Parathyroid adenoma (tissue), 2 donors: ENCODE results near the gene ZNF296.
"Not testable (repeated sequence)": the region's sequence is repeated elsewhere in the genome, so short reads cannot be mapped to it uniquely, and the experiment has no call there.

Experiments used
- H2AFZ ChIP-seq: fragments of 300-600 bp; sonication (generic); one replicate; pipeline ENCODE4 v1.7.0; 2017; ENCODE audit warnings: antibody characterized with exemption, mild to moderate bottlenecking
- H3K27ac ChIP-seq: fragments of 300-600 bp; sonication (generic); one replicate; pipeline ENCODE4 v1.7.0; 2017
- H3K27me3 ChIP-seq: fragments of 300-600 bp; sonication (generic); one replicate; pipeline ENCODE4 v1.7.0; 2017; ENCODE audit warnings: low read length; ENCODE audit not compliant: control insufficient read depth, insufficient read depth
- H3K36me3 ChIP-seq: fragments of 300-600 bp; sonication (generic); one replicate; pipeline ENCODE4 v1.7.0; 2017; ENCODE audit warnings: low read length; ENCODE audit not compliant: control insufficient read depth, insufficient read depth
- H3K4me1 ChIP-seq: fragments of 300-600 bp; sonication (generic); one replicate; pipeline ENCODE4 v1.7.0; 2017; ENCODE audit warnings: control low read depth
- H3K4me2 ChIP-seq: fragments of 300-600 bp; sonication (generic); one replicate; pipeline ENCODE4 v1.7.0; 2017; ENCODE audit warnings: low read length
- H3K4me3 ChIP-seq: fragments of 300-600 bp; sonication (generic); one replicate; pipeline ENCODE4 v1.7.0; 2017; ENCODE audit warnings: low read depth, low read length
- H3K79me2 ChIP-seq: fragments of 300-600 bp; sonication (generic); one replicate; pipeline ENCODE4 v1.7.0; 2017; ENCODE audit warnings: control low read depth
- H3K9ac ChIP-seq: fragments of 300-600 bp; sonication (generic); one replicate; pipeline ENCODE4 v1.7.0; 2017; ENCODE audit warnings: mild to moderate bottlenecking
- H3K9me3 ChIP-seq: fragments of 300-600 bp; sonication (generic); one replicate; pipeline ENCODE4 v1.7.0; 2017; ENCODE audit warnings: low read length; ENCODE audit not compliant: control insufficient read depth
- CTCF ChIP-seq: fragments of 300-600 bp; sonication (generic); IDR thresholded peaks from one replicate; pipeline ENCODE4 v1.7.0; 2017; ENCODE audit warnings: antibody characterized with exemption, mild to moderate bottlenecking
- donor health status: primary hyperparathyroidism.

The ZNF296 gene

GRCh38 chr19:45112111-45112827, 36.0 kb upstream of the ZNF296 start:
- Histone ChIP-seq H3K4me3 (no peak overlapping the region), H3K9ac (no peak overlapping the region), H3K27me3 (no peaks in the 10 kb centered on the region), H3K79me2 (peaks cover 90% of the 10 kb centered on the region), H3K9me3 (no peaks in the 10 kb centered on the region), H3K36me3 (no peaks in the 10 kb centered on the region), H3K4me2 (no peak overlapping the region), H2AFZ (no peak overlapping the region), H3K4me1 (no peaks in the 10 kb centered on the region), H3K27ac (no peak overlapping the region)
- no peak for TF ChIP-seq CTCF

GRCh38 chr19:45110851-45111266, 34.6 kb upstream of the ZNF296 start:
- H2AFZ ChIP-seq: no peak overlapping the region
- no peak for TF ChIP-seq CTCF
- H3K27me3 ChIP-seq: no peaks in the 10 kb centered on the region
- no peak overlapping the region for H3K4me3 ChIP-seq
- H3K9me3 ChIP-seq: no peaks in the 10 kb centered on the region
- H3K9ac ChIP-seq: no peak overlapping the region
- H3K36me3 ChIP-seq: no peaks in the 10 kb centered on the region
- H3K27ac ChIP-seq: no peak overlapping the region
- H3K4me1 ChIP-seq: no peaks in the 10 kb centered on the region
- no peak overlapping the region for H3K4me2 ChIP-seq
- H3K79me2 ChIP-seq: peaks cover 86% of the 10 kb centered on the region

- peaks cover 84% of the 10 kb centered on the region for H3K79me2 ChIP-seq
- TF ChIP-seq CTCF: no peak
- no peak overlapping the region for H2AFZ ChIP-seq
- no peak overlapping the region for H3K9ac ChIP-seq
- no peaks in the 10 kb centered on the region for H3K27me3 ChIP-seq
- H3K4me3 ChIP-seq: no peak overlapping the region
- no peak overlapping the region for H3K27ac ChIP-seq
- no peaks in the 10 kb centered on the region for H3K9me3 ChIP-seq
- no peaks in the 10 kb centered on the region for H3K36me3 ChIP-seq
- H3K4me1 ChIP-seq: peaks cover 6% of the 10 kb centered on the region
- H3K4me2 ChIP-seq: no peak overlapping the region
Measured at GRCh38 chr19:45107621-45108150, 31.4 kb upstream of the ZNF296 start.

- not testable (repeated sequence) for H3K36me3 ChIP-seq, H2AFZ ChIP-seq, H3K4me3 ChIP-seq, H3K27me3 ChIP-seq, H3K9ac ChIP-seq, H3K9me3 ChIP-seq, H3K4me1 ChIP-seq, H3K4me2 ChIP-seq, H3K27ac ChIP-seq
- H3K79me2 ChIP-seq: peaks cover 83% of the 10 kb centered on the region
Measured at GRCh38 chr19:45106363-45106762, 30.1 kb upstream of the ZNF296 start.

GRCh38 chr19:45104658-45105349, 28.5 kb upstream of the ZNF296 start:
- Histone ChIP-seq H3K4me1 (peaks cover 20% of the 10 kb centered on the region), H3K79me2 (peaks cover 88% of the 10 kb centered on the region), H3K4me2 (no peak overlapping the region), H3K27ac (no peak overlapping the region), H3K36me3 (no peaks in the 10 kb centered on the region), H3K9me3 (no peaks in the 10 kb centered on the region), H3K27me3 (no peaks in the 10 kb centered on the region), H3K4me3 (no peak overlapping the region), H2AFZ (no peak overlapping the region), H3K9ac (no peak overlapping the region)
- no peak for TF ChIP-seq CTCF
